Activated naive CD8-positive, alpha-beta T cell treated with anti-CD3 and anti-CD28 coated beads for 36 hours (primary cell): ENCODE data around the gene RAPGEF1. TPM values are rescaled to one million over a fixed set of nuclear protein-coding genes. Genes with fewer than 3 reads are reported as not detected.

Experiments used
- DNase-seq: peaks from one replicate; pipeline ENCODE4 v3.0.0; 2021
- H3K27ac Mint-ChIP-seq: one replicate; pipeline ENCODE4 v1.8.0; 2022; ENCODE audit warnings: mild to moderate bottlenecking, moderate library complexity, mixed read lengths
- H3K27me3 Mint-ChIP-seq: one replicate; pipeline ENCODE4 v1.8.0; 2022; ENCODE audit warnings: mild to moderate bottlenecking, mixed read lengths
- H3K36me3 Mint-ChIP-seq: one replicate; pipeline ENCODE4 v1.8.0; 2021; ENCODE audit warnings: mild to moderate bottlenecking, mixed read lengths
- H3K4me1 Mint-ChIP-seq: one replicate; pipeline ENCODE4 v1.8.0; 2021; ENCODE audit warnings: mixed read lengths
- H3K4me3 Mint-ChIP-seq: one replicate; pipeline ENCODE4 v1.8.0; 2022; ENCODE audit warnings: mild to moderate bottlenecking, moderate library complexity, mixed read lengths
- H3K9me3 Mint-ChIP-seq: one replicate; pipeline ENCODE4 v1.8.0; 2022; ENCODE audit warnings: mixed read lengths
- total RNA-seq, 2 experiments: library from RNA; stranded (reverse); gene quantifications; one replicate each; pipeline ENCODE4 v1.2.3, GENCODE V29; 2021

The RAPGEF1 gene
- total RNA-seq, 2 experiments from 2014 or later: 82.3 to 89.0 TPM

DNA sequence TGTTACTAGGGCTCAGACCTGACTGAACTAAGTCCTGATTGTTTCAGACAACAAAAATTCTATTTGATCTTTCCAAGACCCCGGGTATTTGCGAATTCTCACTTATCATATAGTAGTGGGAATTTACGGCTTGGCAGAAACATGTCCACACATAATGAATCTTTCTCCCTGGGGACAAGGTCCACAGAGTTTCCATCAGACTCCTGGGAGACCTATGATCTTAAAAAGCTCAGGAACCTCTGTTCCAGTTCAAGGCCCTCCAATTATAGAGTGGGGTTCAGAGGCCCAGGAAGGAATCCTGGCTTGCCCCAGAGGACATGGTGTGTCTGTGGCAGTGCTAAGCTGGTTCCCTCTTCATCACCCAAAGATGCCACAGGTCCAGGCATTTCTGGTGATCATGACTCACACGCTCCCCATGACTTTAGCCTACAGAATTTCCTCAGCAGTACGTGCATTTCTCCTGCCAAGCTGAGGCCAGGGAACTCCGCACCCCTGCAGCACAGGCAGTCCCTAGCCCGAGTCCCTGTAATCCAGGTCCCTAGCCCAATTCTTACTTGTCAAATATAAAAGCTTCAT lies 12.6 kb downstream of the RAPGEF1 start:
- Mint-ChIP-seq H3K4me3 (peak overlapping the region; percentile 73), H3K27ac (peak overlapping the region; percentile 90), H3K9me3 (no peaks in the 10 kb centered on the region), H3K4me1 (peaks cover 66% of the 10 kb centered on the region), H3K27me3 (no peaks in the 10 kb centered on the region), H3K36me3 (peaks cover 38% of the 10 kb centered on the region)
- peak; percentile 33 for DNase-seq

GRCh38 chr9:131724683-131725082 lies 15.2 kb downstream of the RAPGEF1 start:
- no peak for DNase-seq
- Mint-ChIP-seq H3K27ac (peak overlapping the region; percentile 9), H3K4me1 (peaks cover 65% of the 10 kb centered on the region), H3K9me3 (no peaks in the 10 kb centered on the region), H3K27me3 (no peaks in the 10 kb centered on the region), H3K4me3 (no peak overlapping the region), H3K36me3 (peaks cover 37% of the 10 kb centered on the region)

- H3K4me1 Mint-ChIP-seq: peaks cover 64% of the 10 kb centered on the region
- H3K4me3 Mint-ChIP-seq: no peak overlapping the region
- no peaks in the 10 kb centered on the region for H3K9me3 Mint-ChIP-seq
- peak overlapping the region; percentile 43 for H3K27ac Mint-ChIP-seq
- DNase-seq: no peak
- no peaks in the 10 kb centered on the region for H3K27me3 Mint-ChIP-seq
- peaks cover 34% of the 10 kb centered on the region for H3K36me3 Mint-ChIP-seq
These were observed 16.2 kb downstream of the RAPGEF1 start for GRCh38 chr9:131723632-131724031.

- H3K4me1 Mint-ChIP-seq: peaks cover 60% of the 10 kb centered on the region
- H3K27ac Mint-ChIP-seq: no peak overlapping the region
- DNase-seq: no peak
- H3K36me3 Mint-ChIP-seq: peaks cover 35% of the 10 kb centered on the region
- no peaks in the 10 kb centered on the region for H3K27me3 Mint-ChIP-seq
- H3K4me3 Mint-ChIP-seq: no peak overlapping the region
- no peaks in the 10 kb centered on the region for H3K9me3 Mint-ChIP-seq
These were observed 17.6 kb downstream of the RAPGEF1 start for GRCh38 chr9:131722255-131722654.

DNA sequence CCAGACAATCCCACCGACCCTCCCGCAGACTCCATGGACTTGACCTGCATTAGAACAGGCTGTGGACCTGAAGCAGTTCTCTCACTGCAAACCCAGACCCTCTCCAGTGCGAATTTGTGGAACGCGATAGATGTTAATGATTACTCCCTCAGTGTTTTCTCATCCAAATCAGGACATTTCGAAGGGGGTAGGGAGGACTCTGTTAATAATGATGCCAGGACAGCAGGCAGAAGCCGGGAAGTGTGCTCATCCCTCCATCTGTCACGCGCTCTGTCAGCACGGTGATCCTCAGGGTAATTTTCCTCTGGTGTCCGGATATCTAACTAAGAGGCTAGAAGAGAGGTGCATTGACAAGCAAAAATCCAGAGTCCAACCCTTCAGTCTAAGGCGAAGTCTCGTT lies 18.8 kb downstream of the RAPGEF1 start:
- Mint-ChIP-seq H3K4me3 (no peak overlapping the region), H3K27me3 (no peaks in the 10 kb centered on the region), H3K27ac (no peak overlapping the region), H3K4me1 (peaks cover 60% of the 10 kb centered on the region), H3K36me3 (peaks cover 37% of the 10 kb centered on the region), H3K9me3 (no peaks in the 10 kb centered on the region)
- no peak for DNase-seq

DNA sequence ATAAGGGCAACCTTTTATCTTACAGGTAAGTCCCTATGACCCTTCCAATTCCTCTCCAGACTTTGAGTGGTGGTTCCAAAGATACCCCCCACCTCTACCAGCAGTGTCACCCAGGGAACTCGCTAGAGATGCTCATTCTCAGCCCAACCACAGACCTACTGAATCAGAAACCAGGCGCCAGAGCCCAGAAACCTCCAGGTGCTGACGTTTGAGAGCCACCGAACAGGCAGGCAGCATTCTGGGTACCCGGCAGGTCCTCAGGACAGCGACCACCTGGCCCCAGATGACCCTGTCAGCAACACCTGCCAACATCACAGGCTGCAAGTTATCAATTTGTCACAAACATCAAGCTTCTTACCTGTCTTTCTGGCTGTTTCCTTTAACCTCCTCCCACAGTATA lies 19.5 kb downstream of the RAPGEF1 start:
- Mint-ChIP-seq H3K4me1 (peaks cover 59% of the 10 kb centered on the region), H3K36me3 (peaks cover 37% of the 10 kb centered on the region)
- DNase-seq: peak; percentile 28

GRCh38 chr9:131719262-131719908 lies 20.5 kb downstream of the RAPGEF1 start:
- H3K4me3 Mint-ChIP-seq: no peak overlapping the region
- H3K4me1 Mint-ChIP-seq: peaks cover 56% of the 10 kb centered on the region
- H3K27ac Mint-ChIP-seq: no peak overlapping the region
- H3K9me3 Mint-ChIP-seq: no peaks in the 10 kb centered on the region
- H3K27me3 Mint-ChIP-seq: no peaks in the 10 kb centered on the region
- no peak for DNase-seq
- H3K36me3 Mint-ChIP-seq: peaks cover 35% of the 10 kb centered on the region

More for the DNA sequence above, 19.5 kb downstream of the RAPGEF1 start:
- no peak overlapping the region for H3K4me3 Mint-ChIP-seq
- H3K27me3 Mint-ChIP-seq: no peaks in the 10 kb centered on the region
- H3K9me3 Mint-ChIP-seq: no peaks in the 10 kb centered on the region
- H3K27ac Mint-ChIP-seq: peak overlapping the region; percentile 50

DNA sequence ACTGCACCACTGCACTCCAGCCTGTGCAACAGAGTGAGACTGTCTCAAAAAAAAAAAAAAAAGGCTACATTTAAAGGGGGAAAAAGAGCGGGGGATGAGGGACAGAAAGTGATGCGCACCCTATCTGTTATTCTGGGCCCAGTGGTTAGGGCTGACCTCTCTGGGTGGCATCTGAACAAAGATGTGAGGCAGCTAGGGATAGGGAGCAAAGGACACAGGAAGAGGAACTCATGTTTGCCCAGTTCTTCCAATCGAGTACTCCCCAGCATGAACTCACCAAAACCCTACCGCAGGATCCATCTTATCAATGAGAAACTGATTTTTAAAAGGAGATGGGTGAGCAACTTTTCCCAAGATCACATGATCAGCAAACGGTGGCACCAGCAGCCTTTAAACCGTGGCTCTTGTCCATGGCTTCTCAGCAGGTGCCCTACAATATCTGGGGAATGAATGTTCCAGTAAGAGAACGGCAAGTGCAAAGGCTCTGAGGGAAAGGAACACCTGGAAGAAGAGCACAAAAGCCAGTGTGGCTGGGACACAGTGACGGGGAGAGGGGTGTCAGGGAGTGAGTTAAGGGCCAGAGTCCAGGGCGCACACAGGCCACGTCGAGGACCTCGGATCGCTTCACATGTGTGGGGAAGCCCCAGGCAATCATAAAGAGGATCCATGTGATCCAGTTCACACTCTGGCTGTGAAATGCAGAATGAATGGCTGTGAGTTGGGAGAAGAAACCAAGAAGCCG lies 22.0 kb downstream of the RAPGEF1 start:
- peaks cover 52% of the 10 kb centered on the region for H3K4me1 Mint-ChIP-seq
- no peaks in the 10 kb centered on the region for H3K27me3 Mint-ChIP-seq
- H3K9me3 Mint-ChIP-seq: no peaks in the 10 kb centered on the region
- peaks cover 29% of the 10 kb centered on the region for H3K36me3 Mint-ChIP-seq
- H3K27ac Mint-ChIP-seq: peak overlapping the region; percentile 17
- DNase-seq: no peak
- no peak overlapping the region for H3K4me3 Mint-ChIP-seq

GRCh38 chr9:131715906-131716305 lies 24.0 kb downstream of the RAPGEF1 start:
- no peak overlapping the region for H3K27ac Mint-ChIP-seq
- no peak overlapping the region for H3K4me3 Mint-ChIP-seq
- no peaks in the 10 kb centered on the region for H3K27me3 Mint-ChIP-seq
- DNase-seq: no peak
- peaks cover 54% of the 10 kb centered on the region for H3K4me1 Mint-ChIP-seq
- no peaks in the 10 kb centered on the region for H3K9me3 Mint-ChIP-seq
- H3K36me3 Mint-ChIP-seq: peaks cover 25% of the 10 kb centered on the region

- no peaks in the 10 kb centered on the region for H3K27me3 Mint-ChIP-seq
- H3K27ac Mint-ChIP-seq: peak overlapping the region; percentile 2
- H3K36me3 Mint-ChIP-seq: peaks cover 24% of the 10 kb centered on the region
- H3K9me3 Mint-ChIP-seq: no peaks in the 10 kb centered on the region
- H3K4me3 Mint-ChIP-seq: no peak overlapping the region
- DNase-seq: no peak
- H3K4me1 Mint-ChIP-seq: peaks cover 50% of the 10 kb centered on the region
These were observed 25.1 kb downstream of the RAPGEF1 start for GRCh38 chr9:131714821-131715220.

GRCh38 chr9:131714161-131714646 lies 25.7 kb downstream of the RAPGEF1 start:
- Mint-ChIP-seq H3K4me1 (peaks cover 52% of the 10 kb centered on the region), H3K9me3 (no peaks in the 10 kb centered on the region)

GRCh38 chr9:131713016-131713415 lies 26.9 kb downstream of the RAPGEF1 start:
- no peak overlapping the region for H3K27ac Mint-ChIP-seq
- H3K36me3 Mint-ChIP-seq: peaks cover 24% of the 10 kb centered on the region
- H3K4me3 Mint-ChIP-seq: no peak overlapping the region
- no peak for DNase-seq
- H3K4me1 Mint-ChIP-seq: peaks cover 51% of the 10 kb centered on the region
- H3K27me3 Mint-ChIP-seq: no peaks in the 10 kb centered on the region
- no peaks in the 10 kb centered on the region for H3K9me3 Mint-ChIP-seq

More at GRCh38 chr9:131714161-131714646, 25.7 kb downstream of the RAPGEF1 start:
- H3K4me3 Mint-ChIP-seq: no peak overlapping the region
- H3K27ac Mint-ChIP-seq: no peak overlapping the region
- DNase-seq: no peak
- H3K27me3 Mint-ChIP-seq: no peaks in the 10 kb centered on the region
- peaks cover 24% of the 10 kb centered on the region for H3K36me3 Mint-ChIP-seq

GRCh38 chr9:131712151-131712716 lies 27.6 kb downstream of the RAPGEF1 start:
- H3K9me3 Mint-ChIP-seq: no peaks in the 10 kb centered on the region
- peaks cover 25% of the 10 kb centered on the region for H3K36me3 Mint-ChIP-seq
- DNase-seq: no peak
- H3K27ac Mint-ChIP-seq: no peak overlapping the region
- peaks cover 53% of the 10 kb centered on the region for H3K4me1 Mint-ChIP-seq
- H3K27me3 Mint-ChIP-seq: no peaks in the 10 kb centered on the region
- H3K4me3 Mint-ChIP-seq: no peak overlapping the region

DNA sequence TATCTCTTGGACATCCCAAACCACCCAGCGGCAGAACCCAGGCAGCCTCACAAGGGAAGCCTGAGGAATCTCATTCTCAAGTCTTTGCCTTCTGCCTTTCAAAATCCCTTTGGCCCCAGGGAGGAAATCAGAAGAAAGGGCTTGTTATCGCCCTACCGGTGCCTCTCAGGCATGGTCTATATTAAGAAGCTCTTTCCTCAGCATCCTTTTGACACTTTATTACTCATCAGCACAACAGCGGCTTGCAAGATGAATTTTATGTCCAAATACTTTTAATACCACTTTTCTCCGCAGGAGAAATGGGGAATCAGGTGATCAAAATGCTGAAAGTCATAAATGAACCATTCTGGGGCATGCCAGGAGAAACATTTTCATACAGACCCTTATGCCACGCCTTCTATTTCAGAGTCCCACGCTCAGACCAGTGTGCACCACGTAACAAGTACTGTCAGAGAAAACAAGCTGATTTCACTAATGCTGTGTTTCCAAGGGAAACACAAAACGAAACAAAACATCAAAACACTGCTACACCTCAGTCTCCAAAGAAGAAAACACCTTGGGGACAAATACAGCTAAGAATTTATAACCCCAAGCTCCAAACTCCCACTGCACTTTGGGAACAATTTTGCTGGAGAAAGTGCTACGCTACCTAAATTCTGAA lies 30.0 kb downstream of the RAPGEF1 start:
- Mint-ChIP-seq H3K27me3 (no peaks in the 10 kb centered on the region), H3K4me3 (no peak overlapping the region), H3K4me1 (peaks cover 62% of the 10 kb centered on the region), H3K9me3 (no peaks in the 10 kb centered on the region), H3K27ac (peak overlapping the region; percentile 25), H3K36me3 (peaks cover 10% of the 10 kb centered on the region)
- DNase-seq: no peak
